ENCODE measurements around the gene HYI.
"Not testable (repeated sequence)": the region's sequence is repeated elsewhere in the genome, so short reads cannot be mapped to it uniquely, and the experiment has no call there.

Gene HYI

GRCh38 chr1:43453442-43454269 lies at the start of gene HYI:
TSS of gene HYI (minus strand) at chr1:43453931. CDS start at chr1:43453793, 138 bp downstream.
- DNase-seq = peak in 13 of 14 donors; percentile 27 to 79 (median 69)

DNA sequence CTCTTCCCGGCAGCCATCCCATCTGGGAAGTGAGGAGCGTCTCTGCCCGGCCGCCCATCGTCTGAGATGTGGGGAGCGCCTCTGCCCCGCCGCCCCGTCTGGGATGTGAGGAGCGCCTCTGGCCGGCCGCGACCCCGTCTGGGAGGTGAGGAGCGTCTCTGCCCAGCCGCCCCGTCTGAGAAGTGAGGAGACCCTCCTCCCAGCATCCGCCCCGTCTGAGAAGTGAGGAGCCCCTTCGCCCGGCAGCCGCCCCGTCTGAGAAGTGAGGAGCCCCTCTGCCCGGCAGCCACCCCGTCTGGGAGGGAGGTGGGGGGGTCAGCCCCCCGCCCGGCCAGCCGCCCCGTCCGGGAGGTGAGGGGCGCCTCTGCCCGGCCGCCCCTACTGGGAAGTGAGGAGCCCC lies 48.1 kb upstream of the HYI start:
- not testable (repeated sequence) for DNase-seq

DNA sequence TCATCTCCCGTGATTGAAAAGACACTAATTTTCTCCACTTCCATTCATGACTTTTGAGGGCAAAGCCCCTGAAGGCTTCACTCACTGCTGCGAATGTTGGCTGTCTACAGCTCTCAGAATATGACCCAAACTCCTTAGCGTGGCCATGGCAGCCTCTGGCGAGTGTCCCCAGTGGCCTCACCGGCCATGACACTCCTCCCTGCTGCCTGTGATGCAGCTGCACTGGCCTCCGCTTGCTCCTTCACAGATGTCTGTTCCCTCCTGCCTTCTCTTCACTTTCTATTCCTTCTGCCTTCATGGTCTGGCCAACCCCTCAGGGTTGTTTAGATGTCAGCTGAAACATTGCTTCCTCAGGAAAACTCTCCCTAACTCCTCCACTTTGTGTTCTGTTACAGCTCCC lies 46.2 kb upstream of the HYI start:
- DNase-seq = no peak

DNA sequence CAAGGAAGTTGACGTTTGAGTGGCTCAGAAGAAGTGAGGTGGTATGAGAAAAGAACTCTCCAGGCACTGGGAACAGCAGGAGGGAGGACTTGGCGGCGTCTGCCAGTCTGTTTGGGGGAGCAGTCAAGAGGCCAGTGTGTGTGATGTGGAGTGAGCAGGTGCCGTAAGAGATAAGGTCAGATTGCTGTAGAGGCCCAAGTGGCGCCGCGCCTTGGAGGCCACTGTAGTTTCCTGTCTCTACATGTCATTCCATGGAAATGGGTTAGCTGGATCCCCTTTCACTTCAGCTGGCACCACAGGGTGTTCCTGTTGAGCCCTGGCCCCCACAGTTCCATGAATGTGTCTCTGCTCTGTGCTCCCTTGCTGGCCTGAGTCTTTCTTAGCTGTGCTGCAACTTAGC lies 41.5 kb upstream of the HYI start:
- DNase-seq = no peak

GRCh38 chr1:43493661-43494450 lies 40.1 kb upstream of the HYI start:
- DNase-seq = no peak

- DNase-seq = no peak
Measured at GRCh38 chr1:43492826-43493225, 39.1 kb upstream of the HYI start.

DNA sequence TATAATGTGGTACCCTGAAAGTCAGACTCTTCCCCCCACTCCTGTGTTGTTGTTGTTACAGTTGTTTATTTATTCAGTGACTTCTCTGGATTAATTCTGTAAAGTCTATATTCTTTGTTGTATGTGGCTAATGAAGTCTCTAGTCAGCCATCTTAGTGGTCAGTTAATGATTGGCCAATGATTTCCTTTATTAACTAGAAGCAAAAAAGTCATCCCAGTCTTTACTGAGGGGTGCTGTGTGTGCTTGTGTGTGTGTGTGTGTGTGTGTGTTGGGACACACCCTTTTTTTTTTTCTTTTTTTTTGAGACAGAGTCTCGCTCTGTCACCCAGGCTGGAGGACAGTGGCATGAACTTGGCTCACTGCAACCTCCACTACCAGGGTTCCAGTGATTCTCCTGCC lies 37.3 kb upstream of the HYI start:
- no peak for DNase-seq

GRCh38 chr1:43488165-43488564 lies 34.4 kb upstream of the HYI start:
- DNase-seq = no peak

- DNase-seq = no peak
Measured at GRCh38 chr1:43484367-43484766, 30.6 kb upstream of the HYI start.

- no peak for DNase-seq
Measured at GRCh38 chr1:43482215-43482614, 28.5 kb upstream of the HYI start.

DNA sequence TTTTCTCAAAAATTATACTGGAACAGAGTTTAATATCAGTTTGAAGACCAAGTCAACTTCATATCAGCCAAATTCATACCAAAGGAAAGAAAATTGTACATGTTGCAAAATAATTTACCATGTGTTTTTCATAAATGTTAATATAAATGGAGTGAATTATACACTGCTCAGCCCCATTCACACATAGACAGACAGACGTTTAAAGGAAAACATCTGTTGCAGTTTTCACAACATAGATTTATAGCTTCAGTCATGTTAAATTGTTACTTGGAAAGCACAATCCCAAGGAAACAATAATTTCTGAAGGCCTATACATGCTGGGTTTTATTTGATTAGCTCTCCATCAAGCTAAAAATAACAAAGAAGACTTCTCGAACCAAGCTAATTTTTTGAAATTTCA lies 27.8 kb upstream of the HYI start:
- no peak for DNase-seq

GRCh38 chr1:43479414-43479813 lies 25.7 kb upstream of the HYI start:
- DNase-seq = no peak

GRCh38 chr1:43477716-43478115 lies 24.0 kb upstream of the HYI start:
- no peak for DNase-seq

- DNase-seq = not testable (repeated sequence)
Measured at GRCh38 chr1:43475611-43476401, 22.1 kb upstream of the HYI start.

DNA sequence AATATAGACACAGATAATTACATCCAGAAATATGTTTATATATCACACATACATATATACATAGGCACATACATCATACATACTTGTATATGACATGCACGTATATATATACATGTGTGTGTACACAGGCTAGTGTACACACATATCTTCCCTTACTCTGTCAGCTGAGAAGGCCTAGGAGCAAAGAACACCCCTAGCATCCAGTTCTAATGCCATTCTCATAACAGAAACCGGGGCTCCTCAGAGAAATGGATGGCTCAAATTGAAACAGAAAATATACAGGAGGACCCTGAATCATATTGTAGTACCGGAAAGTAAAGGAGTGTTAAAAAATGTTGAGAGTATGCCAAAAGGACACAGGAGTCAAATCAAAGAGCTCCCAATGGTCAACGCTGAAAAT lies 19.7 kb upstream of the HYI start:
- no peak for DNase-seq

DNA sequence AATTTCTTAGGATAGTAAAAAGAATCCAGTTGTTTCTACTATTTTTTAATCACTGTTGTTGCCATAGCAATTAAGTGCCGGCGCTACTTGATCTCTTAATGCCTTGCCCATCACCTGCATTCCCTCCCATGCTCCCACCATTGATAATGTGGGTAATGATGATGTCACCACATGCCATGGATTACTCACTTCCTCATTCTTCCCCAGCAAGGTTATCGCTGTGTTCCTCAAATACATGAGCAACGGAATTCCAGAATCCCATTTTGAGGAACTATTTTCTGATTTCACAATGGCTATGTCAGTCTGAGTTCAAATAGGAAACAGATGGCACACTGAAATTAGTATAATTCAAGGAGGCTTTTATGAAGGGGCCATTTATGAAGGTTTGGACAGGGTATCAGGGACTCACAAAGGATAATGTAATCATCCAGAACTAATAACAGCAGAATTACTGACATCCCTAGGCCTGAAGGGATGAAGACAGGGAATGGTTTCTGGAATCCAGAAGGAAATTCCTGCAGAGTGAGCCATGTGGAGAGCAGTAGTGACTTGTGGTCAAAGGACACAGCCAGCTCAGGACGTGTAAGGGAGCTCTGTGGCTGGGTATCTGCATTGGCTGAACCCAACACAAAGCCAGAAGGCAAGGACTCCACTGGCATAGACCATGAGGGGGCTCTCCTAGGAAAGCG lies 18.9 kb upstream of the HYI start:
- DNase-seq = not testable (repeated sequence)

DNA sequence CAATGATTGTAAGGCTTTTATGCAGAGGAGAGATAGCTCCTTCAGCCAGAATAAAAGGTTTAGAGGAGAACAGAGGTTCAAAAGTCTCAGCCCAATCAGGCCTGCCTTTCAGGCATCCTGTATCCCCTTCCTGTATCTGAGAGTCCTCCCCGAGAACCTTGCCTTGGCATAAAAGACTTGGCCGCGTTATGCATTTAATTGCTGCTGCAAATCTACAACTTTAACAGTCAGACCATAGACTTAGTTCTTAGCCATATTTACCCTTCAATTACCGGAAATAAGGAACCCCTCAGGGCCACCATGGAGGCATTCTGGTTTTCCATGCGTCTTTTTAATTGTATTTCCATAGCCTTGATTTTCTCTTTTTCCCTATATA lies 18.3 kb upstream of the HYI start:
- no peak for DNase-seq

- no peak for DNase-seq
Measured at GRCh38 chr1:43469932-43470331, 16.2 kb upstream of the HYI start.

GRCh38 chr1:43468414-43468813 lies 14.7 kb upstream of the HYI start:
- DNase-seq = no peak

GRCh38 chr1:43466403-43466802 lies 12.7 kb upstream of the HYI start:
- no peak for DNase-seq

GRCh38 chr1:43465505-43466067 lies 11.9 kb upstream of the HYI start:
- DNase-seq = peak in 1 of 14 donors; percentile 8
